M059J (cell line): ENCODE data around the gene CEP192. TPM values are rescaled to one million over a fixed set of nuclear protein-coding genes. Genes with fewer than 3 reads are reported as not detected.
"Not testable (repeated sequence)": the region's sequence is repeated elsewhere in the genome, so short reads cannot be mapped to it uniquely, and the experiment has no call there.

Source experiments
- DNase-seq: peaks from one replicate; pipeline ENCODE4 v3.0.0-alpha.2; 2012; ENCODE audit warnings: low read depth
- total RNA-seq: library from RNA; depleted of rRNA; stranded (reverse); fragments of >200 nt; shearing (Covaris generic); gene quantifications from 2 replicates; pipeline ENCODE4 v1.2.3, GENCODE V29; 2014

CEP192 gene
- total RNA-seq, 1 experiment from 2014 or later: 26.1 TPM

DNA sequence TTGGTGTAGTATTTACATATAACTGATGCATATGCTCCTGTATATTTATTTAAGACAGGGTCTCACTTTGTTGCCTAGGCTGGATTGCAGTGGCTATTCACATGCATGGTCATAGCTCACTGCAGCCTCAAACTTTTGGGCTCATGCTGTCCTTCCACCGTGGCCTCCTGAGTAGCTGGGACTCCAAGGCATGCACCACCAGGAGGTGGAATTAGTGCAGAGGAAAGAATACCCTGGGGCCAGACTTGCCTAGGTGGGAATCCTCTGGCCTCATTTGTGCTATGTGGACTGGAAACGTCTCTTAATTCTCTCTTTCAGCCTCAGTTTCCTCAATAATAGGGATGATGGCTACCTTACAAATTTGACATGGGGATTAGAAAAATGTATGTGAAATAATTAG lies 2.3 kb downstream of the CEP192 start:
- no peak for DNase-seq

DNA sequence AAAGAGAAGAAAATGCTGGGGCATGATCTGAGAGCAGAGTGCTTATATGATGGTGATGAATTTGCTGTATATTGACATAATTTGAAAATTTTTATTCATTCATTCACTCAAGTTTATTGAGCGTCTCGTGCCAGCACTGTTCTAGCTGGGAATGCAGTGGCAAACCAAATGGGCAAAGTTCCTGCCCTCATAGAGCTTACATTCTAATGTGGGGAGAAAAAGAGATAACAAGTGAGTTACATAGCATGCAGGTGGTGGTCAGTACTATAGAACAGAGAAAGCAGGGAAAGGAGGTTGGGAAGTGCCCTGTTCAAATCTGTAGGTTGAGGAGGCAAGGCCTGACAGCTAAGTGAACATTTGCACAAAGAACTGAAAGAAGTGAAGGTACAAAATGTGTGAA lies 4.3 kb downstream of the CEP192 start:
- DNase-seq: no peak

DNA sequence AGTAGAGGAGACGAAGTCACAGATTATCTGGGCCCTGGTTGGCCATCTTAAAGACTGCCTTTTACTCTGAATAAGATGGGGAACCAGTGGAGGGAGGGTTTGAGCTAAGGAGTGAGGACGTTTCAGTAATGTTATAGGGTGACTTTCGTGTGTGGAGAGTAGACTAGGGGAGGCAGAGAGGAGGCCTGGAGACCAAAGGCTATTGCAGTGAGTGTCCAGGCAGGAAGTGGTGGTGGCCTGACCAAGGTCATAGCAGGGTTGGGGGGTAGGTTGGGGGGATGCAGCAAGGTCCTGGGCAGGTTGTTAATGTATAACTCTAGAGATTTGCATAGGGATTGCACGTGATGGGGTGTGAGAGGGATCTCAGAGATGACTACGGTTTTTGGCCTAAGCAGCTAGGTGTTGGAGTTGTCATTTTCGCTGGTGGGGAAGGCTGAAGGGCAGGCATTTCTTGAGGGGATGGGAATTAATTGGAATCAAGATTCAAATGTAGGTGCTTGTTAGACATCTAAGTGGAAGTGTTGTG lies 4.9 kb downstream of the CEP192 start:
- no peak for DNase-seq

DNA sequence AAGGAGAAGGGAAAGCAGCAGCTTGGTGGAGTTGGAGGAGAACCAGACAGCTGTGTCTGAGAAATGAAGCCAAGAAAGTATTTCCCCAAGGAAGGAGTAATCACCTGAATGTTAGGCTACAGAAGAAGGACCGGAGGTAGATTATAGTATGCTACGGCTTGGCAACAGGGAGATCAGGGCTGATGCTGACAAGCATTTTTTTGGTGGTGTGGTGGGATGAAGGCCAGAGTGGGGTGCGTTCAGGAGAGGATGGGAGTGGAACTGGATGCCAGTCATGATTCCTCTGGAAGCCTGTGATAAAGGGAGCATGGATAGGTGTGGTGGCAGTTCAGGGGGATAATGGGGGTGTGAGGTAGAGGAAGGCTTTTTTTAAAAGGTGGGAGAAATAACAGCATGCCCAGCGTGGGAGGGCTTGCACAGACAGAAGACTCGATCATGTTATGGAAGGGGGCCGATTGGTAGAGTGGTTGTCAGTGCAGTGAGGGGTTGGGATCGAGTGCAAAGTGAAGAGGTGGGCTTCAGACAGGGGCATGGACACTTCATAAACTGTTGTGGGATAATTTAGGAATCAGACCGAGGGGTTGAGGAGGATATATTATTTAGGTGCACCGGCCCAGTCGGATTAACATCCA lies 5.6 kb downstream of the CEP192 start:
- no peak for DNase-seq

DNA sequence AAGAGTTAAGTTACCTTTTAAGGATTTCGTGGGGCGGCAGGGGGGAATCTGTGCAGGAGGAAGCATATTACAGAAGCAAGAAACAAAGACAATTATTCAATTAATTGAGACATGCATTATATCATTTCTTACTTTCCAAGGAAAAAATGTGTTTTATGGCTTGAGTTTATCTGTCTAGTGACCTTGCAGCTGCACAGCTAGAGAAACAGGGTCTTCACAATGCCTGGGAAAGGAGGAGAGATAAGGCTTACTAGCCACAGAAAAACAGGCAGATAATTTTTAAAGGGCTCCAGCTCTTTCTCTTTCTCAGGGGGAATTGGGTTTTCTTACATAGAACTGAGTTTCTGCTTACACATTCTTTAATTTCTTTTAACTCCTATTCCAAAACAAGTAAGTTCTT lies 6.2 kb downstream of the CEP192 start:
- not testable (repeated sequence) for DNase-seq

DNA sequence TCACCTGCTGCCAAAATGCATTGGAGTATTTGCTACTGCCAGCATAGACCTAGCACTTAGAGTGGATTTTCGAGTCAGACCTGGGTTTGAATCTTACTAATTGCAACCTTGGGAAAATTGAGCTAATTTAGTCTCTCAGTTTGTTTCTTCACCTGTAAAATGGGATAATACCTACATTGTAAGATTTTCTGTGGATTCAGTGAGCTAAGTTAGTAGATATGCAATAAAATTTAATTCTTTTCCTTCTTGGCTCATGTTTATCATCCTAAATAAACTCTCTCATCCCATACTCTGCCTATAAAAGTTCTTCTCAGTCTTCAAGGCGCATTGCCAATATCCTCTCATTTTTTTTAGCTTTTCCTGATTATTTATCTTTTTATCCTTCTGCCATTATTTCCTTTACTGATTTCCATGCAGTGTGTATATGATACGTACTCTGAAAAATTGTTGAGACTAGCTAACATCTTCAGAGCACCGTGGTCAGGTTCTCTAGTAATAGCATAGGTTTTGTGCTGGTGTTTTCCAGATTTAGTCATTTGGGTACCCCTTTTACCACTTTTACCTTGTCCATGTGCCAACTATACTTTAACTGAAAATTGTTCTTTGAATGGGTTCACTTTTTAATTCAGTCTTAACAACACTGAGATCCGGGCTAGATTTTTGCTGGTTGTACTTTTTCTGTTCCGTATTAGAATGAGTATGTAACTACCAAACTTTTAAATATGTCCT lies 7.3 kb downstream of the CEP192 start:
- DNase-seq: no peak

DNA sequence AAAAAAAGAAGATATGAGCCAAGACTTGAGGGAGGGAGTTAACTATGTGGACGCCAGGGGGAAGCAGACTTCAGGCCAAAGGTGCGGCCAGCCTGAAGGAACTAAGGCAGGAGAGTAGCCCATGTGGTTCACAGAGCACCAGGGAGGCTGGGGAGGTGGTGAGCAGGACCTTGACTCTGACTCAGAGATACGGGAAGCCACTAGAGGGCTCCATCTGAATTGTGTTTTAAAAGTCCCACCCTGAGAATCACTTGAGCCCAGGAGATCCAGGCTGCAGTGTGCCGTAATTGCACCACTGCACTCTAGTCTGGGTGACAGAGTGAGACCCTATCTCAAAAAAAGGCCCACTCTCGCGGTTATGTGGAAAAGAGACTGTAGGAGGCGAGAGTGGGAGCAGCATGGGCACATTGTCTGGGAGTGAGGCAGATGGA lies 12.3 kb downstream of the CEP192 start:
- peak; percentile 32 for DNase-seq

DNA sequence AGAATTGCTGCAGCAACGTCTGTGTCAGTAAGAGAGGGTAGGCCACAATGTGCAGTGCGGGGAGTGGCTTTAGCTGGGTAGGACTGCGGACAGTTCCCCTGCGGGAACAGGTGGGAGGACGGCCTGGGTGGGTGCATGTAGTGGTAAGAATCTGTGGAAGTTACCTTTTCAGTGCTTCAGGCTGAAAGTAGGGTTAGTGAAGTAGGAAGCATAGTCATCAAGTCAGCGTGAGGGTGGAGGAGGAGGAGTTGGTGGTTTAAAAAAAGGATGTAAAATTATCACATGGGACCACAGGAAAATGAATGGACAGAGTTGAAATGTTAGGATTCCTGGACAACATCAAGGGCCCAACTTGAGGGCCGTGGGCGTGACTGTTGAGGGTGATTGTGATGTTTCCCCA lies 13.2 kb downstream of the CEP192 start:
- DNase-seq: no peak

DNA sequence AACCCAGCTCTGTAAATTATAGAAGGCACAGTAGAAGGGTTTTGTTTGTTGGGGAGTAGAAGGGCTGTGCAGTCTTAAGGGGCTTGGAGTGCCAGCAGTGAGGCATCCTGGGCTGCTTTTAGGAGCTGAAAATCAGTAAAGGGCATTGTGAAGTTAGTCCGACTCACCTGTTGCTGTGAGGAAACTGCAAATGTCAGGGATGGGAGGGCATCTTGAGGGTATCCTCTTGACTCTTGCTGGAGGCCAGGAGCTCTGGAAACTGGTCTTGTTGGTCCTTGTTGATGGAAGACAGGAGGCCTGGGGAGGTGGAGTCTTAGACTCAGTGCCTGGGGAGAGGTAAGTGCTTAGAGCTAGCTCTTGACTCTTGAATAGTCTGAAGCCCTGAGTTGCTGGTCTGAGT lies 14.1 kb downstream of the CEP192 start:
- DNase-seq: no peak

DNA sequence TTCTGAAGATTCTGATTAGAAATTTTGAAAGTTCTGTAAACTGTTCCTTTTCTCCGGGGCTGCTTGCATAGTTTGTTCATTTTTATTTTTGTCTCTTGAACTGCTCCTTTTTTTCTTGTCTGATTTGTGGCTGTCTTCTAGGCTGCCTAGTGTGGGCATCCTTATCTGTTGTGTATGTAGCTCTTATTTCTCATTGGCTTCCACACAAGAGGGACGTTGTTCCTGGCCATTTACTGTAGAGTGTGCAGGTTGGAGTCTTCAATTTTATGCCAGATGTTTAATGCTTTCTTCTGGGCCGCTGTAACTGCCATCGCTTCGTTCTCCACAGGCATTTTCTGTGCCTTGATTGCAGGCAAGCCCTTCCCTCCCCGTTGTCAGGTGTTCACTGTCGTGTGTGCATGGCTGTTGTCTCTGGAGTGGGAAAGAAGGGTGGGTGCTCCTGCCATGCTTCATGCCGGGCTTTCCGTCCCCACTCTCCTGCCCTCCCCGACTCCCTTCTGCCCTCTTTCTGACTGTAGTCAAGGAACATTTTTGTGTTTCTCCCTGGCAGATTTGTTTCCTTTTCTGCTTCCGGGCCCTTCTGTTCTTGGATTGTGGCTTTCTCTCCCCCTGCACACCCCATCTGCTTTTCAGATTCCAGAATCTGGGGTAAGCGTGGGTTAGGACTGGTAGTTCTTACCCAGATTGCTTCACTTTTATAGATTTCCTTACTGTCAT lies 15.5 kb downstream of the CEP192 start:
- DNase-seq: no peak

DNA sequence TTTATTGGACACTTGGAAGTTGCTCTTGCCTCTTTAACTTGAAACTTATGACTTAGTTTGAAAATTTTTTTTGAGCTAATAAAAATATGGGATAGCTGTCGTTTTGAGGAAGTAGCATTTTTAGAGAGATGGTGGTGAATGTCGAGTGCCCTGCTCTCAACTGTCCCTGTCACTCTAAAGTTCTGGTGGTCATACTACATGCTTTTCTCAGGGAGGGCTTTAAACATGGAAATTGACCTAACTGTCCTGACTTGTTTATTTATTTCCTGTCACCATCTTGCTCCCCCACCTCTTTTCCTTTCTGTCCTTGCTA lies 16.0 kb downstream of the CEP192 start:
- DNase-seq: no peak

DNA sequence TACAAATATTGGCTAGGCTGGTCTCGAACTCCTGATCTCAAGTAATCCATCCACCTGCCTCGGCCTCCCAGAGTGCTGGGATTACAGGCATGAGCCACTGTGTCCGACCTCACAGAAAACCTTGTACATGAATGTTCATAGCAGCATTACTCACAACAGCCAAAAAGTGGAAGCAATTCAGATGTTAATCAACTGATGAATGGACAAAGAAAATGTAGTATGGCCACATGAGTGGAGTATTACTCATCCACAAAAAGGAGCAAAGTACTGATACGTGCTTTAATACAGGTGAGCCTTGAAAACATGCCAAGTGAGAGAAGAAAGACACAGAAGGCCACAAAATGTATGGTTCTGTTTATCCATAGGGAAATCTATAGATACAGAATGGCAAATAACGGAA lies 20.6 kb downstream of the CEP192 start:
- DNase-seq: no peak

DNA sequence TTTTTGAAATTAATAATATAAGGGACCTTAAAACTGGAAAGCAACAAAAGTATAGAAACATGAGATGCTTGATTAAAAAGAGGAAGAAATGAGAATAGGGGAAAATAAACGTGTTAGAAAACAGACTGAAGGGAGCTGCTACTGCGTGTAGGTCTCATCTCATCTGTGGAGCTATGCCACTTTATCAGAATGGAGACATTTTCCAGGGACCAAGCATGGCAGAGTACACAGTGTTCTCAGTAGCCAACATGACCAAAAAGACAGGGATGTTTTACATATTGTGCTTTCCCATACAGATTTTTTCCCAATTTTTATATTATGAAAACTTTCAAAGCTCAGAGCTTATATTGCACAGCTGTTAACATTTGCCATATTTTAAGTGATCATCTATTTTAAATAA lies 23.1 kb downstream of the CEP192 start:
- DNase-seq: no peak

DNA sequence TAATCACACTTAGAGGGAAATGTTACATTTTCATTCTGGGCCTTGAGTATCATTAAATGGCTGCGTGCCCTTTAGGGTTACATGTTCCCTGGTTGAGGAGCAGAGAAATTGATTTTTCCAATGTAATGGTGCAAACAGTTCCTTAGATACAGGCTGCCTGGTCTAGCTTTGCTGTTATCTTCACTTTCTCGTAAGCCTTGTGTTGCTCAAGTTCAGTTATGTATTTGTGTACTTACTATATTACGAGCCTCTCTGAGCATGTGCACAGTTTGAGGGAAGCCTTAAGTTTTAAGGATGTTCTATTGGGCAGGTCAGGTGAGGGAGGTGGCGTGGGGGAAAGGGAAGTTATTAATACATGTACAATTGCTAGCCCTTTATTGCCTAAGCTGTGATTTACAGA lies 23.7 kb downstream of the CEP192 start:
- no peak for DNase-seq

DNA sequence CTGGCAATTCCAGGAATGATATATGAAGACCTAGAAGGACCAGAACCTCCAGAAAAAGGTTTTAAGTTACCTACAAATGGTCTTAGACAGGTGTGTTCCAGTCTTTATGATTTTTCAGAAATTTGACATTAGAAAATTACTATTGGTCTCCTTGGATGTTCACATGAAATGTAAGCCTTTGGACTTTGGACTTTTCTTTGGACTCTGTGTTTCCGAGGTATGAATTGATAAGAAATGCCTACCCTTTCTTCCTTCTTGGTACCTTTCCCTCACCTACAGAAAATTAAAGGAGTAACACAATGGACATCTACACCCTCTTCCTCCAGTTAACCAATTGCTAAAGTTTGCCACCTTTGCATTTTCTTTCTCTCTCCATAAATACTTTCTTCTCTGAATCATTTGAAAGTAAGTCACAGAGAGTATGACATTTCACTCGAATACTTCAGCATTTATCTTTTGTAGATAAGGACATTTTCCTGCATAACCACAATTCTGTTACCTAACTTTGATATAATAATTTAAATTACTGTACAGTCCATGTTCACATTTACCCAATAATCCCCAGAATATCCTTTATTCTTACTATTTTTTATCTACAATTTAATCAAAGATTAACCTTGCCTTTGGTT lies 26.2 kb downstream of the CEP192 start:
- no peak for DNase-seq

DNA sequence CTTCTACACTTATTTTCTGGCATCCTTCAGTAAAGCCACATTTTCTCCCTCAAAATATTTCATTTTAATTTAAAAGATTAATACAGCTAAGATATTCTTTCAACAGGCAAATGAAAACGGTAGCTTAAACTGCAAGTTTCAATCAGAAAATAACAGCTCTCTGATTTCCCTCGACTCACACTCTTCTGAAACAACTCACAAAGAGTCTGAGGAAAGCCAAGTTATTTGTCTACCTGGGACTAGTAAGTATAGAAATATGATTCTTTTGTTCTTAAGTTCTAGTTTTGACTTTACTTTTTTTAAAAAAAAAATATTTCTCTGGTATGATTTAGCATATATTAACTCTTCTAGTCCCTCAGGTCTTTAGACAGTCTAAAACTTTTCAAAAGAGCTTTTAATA lies 27.2 kb downstream of the CEP192 start:
- no peak for DNase-seq

DNA sequence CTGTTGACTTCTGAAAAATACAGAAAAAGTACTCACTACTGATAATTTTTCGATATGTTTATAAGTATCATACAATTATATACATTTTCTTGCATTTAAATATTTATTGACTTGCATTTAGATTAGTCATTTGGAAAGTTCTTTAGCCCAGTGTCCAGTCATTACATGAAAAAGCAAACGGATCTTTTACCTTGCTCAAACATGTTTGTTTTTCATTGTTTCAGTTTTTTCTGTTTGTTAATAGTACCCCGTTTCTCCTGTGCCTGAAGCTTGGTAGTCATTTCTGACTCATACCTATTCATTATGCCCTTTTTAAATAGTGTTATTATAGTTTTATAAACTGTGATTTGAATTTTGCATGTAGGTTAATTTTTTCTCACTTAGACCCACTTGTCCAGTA lies 28.1 kb downstream of the CEP192 start:
- DNase-seq: peak; percentile 27

DNA sequence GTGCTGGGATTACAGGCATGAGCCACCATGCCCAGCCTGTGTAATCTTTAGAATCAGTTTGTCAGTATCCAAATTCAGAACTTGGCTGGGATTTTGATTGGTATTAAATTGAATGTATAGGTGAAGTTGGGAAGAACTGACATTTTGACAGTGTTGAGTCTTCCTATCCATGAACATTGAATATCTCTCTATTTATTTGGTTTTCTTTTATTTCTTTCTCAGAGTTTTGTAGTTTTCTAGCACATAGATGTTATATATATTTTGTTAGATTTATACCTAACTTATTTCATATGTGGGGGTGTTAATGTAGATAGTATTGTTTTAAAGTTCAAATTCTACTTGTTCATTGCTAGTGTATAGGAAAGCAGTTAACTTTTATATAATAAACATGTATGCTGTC lies 31.5 kb downstream of the CEP192 start:
- DNase-seq: no peak

DNA sequence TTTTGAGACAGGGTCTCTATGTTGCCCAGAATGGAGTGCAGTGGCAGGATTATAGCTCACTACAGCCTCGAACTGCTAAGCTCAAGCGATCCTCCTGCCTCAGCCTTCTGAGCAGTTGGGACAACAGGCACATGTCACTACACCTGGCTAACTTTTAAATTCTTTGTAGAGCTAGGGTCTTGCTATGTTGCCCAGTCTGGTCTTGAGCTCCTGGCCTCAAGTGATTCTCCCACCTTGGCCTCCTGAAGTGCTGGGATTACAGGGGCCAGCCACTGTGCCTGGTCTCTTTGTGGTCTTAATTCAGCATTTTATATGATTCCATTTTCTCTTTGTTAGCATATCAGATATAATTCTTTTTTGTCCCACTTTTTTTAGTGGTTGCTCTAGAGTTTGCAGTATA lies 34.1 kb downstream of the CEP192 start:
- DNase-seq: no peak

DNA sequence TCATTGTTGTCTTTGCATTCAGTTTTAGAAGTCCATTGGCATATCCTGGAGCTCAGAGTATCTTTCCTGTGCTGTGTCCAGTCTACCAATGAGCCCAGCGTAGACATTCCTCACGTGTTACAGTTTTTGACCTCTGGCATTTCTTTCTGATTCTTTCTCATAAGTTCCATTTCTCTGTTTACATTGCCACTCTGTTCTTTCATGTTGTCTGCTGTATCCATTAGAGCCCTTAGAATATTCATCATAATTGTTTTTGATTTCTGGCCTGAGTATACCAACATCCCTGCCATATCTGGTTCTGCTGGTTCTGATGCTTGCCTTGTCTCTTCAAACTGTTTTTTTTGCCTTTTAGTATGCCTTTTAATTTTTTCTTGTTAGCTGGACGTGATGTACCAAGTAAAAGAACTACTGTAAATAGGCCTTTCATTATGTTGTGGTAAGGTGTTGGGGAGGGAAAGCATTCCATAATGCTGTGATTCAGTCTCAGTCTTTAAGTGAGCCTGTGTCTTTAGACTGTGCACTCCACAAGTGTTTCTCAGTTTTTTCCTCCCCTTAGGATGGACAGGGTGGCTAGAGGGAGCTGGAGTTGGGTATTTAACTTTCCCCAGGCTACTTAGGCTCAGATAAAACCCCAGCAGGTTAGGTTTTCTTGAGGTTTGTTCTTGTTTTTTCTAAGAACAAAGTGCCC lies 35.6 kb downstream of the CEP192 start:
- DNase-seq: peak; percentile 3

DNA sequence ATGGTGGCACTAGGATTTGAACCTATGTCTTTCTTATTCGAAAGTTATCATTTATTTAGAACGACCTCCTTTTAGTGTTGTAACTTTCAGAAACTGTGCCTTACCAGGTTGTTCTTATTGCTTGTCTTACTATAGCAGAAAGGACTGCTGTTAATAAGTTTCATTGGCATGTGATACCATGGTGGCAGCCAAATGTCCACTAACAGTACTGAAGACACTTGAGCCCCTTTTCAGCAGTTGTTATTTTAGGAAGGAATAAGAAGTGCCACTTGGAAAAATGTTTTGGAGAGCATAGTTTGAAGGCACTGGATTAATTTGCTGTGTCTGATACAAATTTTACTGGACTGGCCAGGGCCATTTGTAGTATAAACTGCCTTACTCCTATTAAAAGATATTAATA lies 37.7 kb downstream of the CEP192 start:
- DNase-seq: no peak

DNA sequence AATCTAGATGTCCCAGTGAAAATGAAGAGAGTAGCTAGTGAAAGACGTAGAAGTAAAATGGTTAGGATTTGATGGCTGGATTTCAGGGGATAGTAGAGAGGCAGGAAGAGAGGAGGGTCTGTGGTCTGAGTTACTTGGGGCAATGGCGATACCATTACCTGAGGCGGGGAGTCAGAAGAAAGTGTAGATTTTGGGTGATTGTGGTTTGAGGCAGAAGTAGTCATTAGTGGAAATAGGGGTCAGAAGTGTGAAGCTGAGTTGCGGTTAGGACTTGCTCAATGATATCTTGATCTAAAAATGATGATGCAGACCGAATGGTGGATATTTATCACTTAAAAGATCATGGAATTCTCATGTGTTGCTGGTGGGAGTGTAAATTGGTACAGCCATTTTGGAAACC lies 41.0 kb downstream of the CEP192 start:
- DNase-seq: no peak
